SU-DHL-6 (cell line): Measurements from ENCODE around the gene CCL4L2.
"Not testable (repeated sequence)": the region's sequence is repeated elsewhere in the genome, so short reads cannot be mapped to it uniquely, and the experiment has no call there.

Experiments used
- CTCF ChIP-seq: fragments of 200-600 bp; sonication (generic); IDR thresholded peaks from one replicate; pipeline ENCODE4 v1.5.1; 2017; ENCODE audit warnings: antibody characterized with exemption, mild to moderate bottlenecking, low read length, moderate library complexity; ENCODE audit not compliant: insufficient read depth, poor library complexity, severe bottlenecking
- EZH2phosphoT487 ChIP-seq: fragments of 200-600 bp; sonication (generic), shearing (Covaris generic); conservative IDR thresholded peaks from 2 replicates; pipeline ENCODE4 v1.6.1; 2018; ENCODE audit warnings: mild to moderate bottlenecking, antibody characterized with exemption, low read length, moderate library complexity, mixed read lengths

- not testable (repeated sequence) for TF ChIP-seq CTCF, EZH2phosphoT487
Measured at GRCh38 chr17:36211484-36212271, 815 bp downstream of the CCL4L2 start.
